ENCODE measurements around the gene C1orf226. TPM values are rescaled to one million over a fixed set of nuclear protein-coding genes. Genes with fewer than 3 reads are reported as not detected.

Gene C1orf226
- total RNA-seq, 1 experiment from 2014 or later: 34.3 TPM

DNA sequence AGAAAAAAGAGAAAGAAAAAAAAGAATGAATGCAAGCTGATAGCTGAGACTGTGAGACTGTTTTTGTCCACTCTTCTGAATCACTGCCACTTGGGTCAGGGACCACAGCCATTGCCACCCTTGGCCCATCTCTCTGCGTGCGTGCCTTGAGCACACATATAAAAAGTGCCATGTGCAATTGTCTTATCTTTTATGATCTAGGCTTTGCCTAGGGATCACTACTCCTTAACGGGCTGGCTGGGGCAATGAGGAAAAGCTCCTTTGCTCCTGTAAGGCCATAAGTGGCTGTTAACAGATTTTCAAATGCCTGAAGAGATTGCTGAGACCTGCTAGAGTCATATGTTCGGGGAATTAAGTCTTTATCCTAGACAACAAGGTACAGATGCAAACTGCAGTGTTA, 13.1 kb upstream of the C1orf226 start:
- intact Hi-C loops (cut with micrococcal nuclease; ENCODE audit: unreplicated experiment): no loop called here
- no peak for TF ChIP-seq EZH2 (IDR thresholded peaks at IDR 0.05; ENCODE audit: borderline replicate concordance, low read depth, low read length, poor library complexity, severe bottlenecking)
- TF ChIP-seq, protein P1, sequence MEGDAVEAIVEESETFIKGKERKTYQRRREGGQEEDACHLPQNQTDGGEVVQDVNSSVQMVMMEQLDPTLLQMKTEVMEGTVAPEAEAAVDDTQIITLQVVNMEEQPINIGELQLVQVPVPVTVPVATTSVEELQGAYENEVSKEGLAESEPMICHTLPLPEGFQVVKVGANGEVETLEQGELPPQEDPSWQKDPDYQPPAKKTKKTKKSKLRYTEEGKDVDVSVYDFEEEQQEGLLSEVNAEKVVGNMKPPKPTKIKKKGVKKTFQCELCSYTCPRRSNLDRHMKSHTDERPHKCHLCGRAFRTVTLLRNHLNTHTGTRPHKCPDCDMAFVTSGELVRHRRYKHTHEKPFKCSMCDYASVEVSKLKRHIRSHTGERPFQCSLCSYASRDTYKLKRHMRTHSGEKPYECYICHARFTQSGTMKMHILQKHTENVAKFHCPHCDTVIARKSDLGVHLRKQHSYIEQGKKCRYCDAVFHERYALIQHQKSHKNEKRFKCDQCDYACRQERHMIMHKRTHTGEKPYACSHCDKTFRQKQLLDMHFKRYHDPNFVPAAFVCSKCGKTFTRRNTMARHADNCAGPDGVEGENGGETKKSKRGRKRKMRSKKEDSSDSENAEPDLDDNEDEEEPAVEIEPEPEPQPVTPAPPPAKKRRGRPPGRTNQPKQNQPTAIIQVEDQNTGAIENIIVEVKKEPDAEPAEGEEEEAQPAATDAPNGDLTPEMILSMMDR (conservative IDR thresholded peaks at IDR 0.05; ENCODE audit: low read depth, low read length): no peak

DNA sequence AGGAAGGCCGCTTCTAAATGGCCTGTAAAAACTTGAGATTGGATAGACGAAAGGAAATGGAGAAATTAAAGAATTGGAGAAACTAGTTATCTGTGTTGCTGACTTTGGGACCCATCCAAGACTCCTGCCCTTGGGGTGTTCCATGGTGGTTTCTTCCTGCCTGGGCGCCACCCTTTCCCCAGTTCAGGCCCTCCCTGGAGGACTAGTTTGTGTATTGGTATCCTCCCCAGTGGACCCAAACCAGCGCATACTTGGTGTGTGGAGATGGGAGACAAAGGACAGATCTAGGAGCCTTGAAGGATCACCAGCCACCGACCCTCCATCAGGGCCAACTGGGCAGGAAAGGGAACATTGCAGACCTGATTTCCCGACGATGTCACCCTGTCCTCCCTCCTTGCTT, 12.0 kb upstream of the C1orf226 start:
- Histone ChIP-seq H3K36me3 (ENCODE audit: insufficient read depth, low read length, poor library complexity, severe bottlenecking) (no peaks in the 10 kb centered on the region), H3K4me3 (ENCODE audit: low read depth, low read length, poor library complexity, severe bottlenecking) (no peak overlapping the region), H3K9me3 (ENCODE audit: low read depth, low read length, poor library complexity, severe bottlenecking) (no peaks in the 10 kb centered on the region), H3K4me1 (ENCODE audit: insufficient read depth, low read length, poor library complexity, severe bottlenecking) (no peaks in the 10 kb centered on the region), H3K27me3 (replicated peaks; ENCODE audit: insufficient read depth, low read depth, low read length, poor library complexity) (no peaks in the 10 kb centered on the region), H3K27ac (ENCODE audit: low read depth, low read length, poor library complexity, severe bottlenecking) (no peak overlapping the region)
- ChIA-PET POLR2A (ENCODE audit: low non-redundant PET) (no interaction called here), CTCF (no interaction called here)
- no TSS peak for BruUV-seq (replicated peaks)
- DNase-seq (ENCODE audit: low spot score): no peak
- TF ChIP-seq, protein P1 (conservative IDR thresholded peaks at IDR 0.05; ENCODE audit: low read depth, low read length): no peak
- intact Hi-C loops (cut with micrococcal nuclease; ENCODE audit: unreplicated experiment): no loop called here

More for the DNA sequence above, 13.1 kb upstream of the C1orf226 start:
- Histone ChIP-seq H3K4me3 (ENCODE audit: low read depth, low read length, poor library complexity, severe bottlenecking) (no peak overlapping the region), H3K36me3 (ENCODE audit: insufficient read depth, low read length, poor library complexity, severe bottlenecking) (no peaks in the 10 kb centered on the region), H3K4me1 (ENCODE audit: insufficient read depth, low read length, poor library complexity, severe bottlenecking) (no peaks in the 10 kb centered on the region), H3K27me3 (replicated peaks; ENCODE audit: insufficient read depth, low read depth, low read length, poor library complexity) (no peaks in the 10 kb centered on the region), H3K27ac (ENCODE audit: low read depth, low read length, poor library complexity, severe bottlenecking) (no peak overlapping the region), H3K9me3 (ENCODE audit: low read depth, low read length, poor library complexity, severe bottlenecking) (no peaks in the 10 kb centered on the region)
- ChIA-PET CTCF (no interaction called here), POLR2A (ENCODE audit: low non-redundant PET) (interaction anchor here (0.5 kb wide), 1 partner anchor 9 kb away, joined by 18 read pairs; no protein-coding TSS in a partner anchor)
- DNase-seq (ENCODE audit: low spot score): no peak
- no TSS peak for BruUV-seq (replicated peaks)

DNA sequence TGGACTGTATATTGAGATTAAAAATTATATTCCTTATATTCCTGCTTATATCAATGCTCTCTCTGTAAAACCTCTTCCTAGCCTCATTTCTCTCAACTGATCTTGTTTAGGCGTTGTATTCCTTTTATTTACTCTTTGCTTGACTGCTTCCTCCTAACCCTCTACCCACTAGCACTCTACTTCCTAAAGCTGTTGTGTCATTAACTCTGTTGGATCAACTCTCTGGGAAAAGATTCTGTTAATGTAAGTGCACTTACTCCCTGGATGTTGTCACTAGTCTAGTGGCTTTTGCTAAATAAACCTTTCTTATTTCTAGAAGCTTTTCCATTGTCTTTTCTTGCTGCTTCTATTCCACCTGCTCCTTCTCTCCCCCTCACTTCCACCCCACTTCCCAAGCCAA, 11.4 kb upstream of the C1orf226 start:
- CTCF ChIA-PET: no interaction called here
- no peak for DNase-seq (ENCODE audit: low spot score)
- Histone ChIP-seq H3K9me3 (ENCODE audit: low read depth, low read length, poor library complexity, severe bottlenecking) (no peaks in the 10 kb centered on the region), H3K4me3 (ENCODE audit: low read depth, low read length, poor library complexity, severe bottlenecking) (no peak overlapping the region), H3K27ac (ENCODE audit: low read depth, low read length, poor library complexity, severe bottlenecking) (no peak overlapping the region), H3K27me3 (replicated peaks; ENCODE audit: insufficient read depth, low read depth, low read length, poor library complexity) (no peaks in the 10 kb centered on the region), H3K36me3 (ENCODE audit: insufficient read depth, low read length, poor library complexity, severe bottlenecking) (no peaks in the 10 kb centered on the region), H3K4me1 (ENCODE audit: insufficient read depth, low read length, poor library complexity, severe bottlenecking) (no peaks in the 10 kb centered on the region)
- POLR2A ChIA-PET (ENCODE audit: low non-redundant PET): no interaction called here
- no TSS peak for BruUV-seq (replicated peaks)
- intact Hi-C loops (cut with micrococcal nuclease; ENCODE audit: unreplicated experiment): no loop called here
- no peak for TF ChIP-seq EZH2 (IDR thresholded peaks at IDR 0.05; ENCODE audit: borderline replicate concordance, low read depth, low read length, poor library complexity, severe bottlenecking)
- TF ChIP-seq, protein P1 (conservative IDR thresholded peaks at IDR 0.05; ENCODE audit: low read depth, low read length): no peak
